Measurements from ENCODE around the gene WWOX.

GRCh38 chr16:78560997-78561396, 461.5 kb downstream of the WWOX start:
- TF ChIP-seq CTCF (IDR thresholded peaks at IDR 0.05) (no peak), POLR2AphosphoS5 (IDR thresholded peaks at IDR 0.05) (no peak), POLR2A (IDR thresholded peaks at IDR 0.05) (no peak)

All from gastroesophageal sphincter (tissue), 3 donors.